CD4-positive, alpha-beta T cell treated with Interleukin-4 for 1 hour (primary cell): ENCODE measurements around the gene PKN1.

Source experiments
- DNase-seq, 2 donors: peaks; one replicate each; pipeline ENCODE4 v3.0.0-alpha.2; 2020 to 2022

PKN1 gene

GRCh38 chr19:14406645-14407401 is 26.3 kb upstream of the PKN1 start:
- peak; percentile 33 to 52 for DNase-seq

GRCh38 chr19:14407605-14408484 is 25.3 kb upstream of the PKN1 start:
- peak; percentile 57 to 61 for DNase-seq

- peak; percentile 61 to 67 for DNase-seq
These were observed 24.5 kb upstream of the PKN1 start for GRCh38 chr19:14408491-14409145.

GRCh38 chr19:14409146-14410023 is 23.7 kb upstream of the PKN1 start:
- peak; percentile 68 to 74 for DNase-seq

GRCh38 chr19:14410091-14411051 is 22.7 kb upstream of the PKN1 start:
- peak; percentile 74 to 80 for DNase-seq

- DNase-seq: peak; percentile 44 to 63
These were observed 21.8 kb upstream of the PKN1 start for GRCh38 chr19:14411161-14411937.

GRCh38 chr19:14411938-14412245 is 21.2 kb upstream of the PKN1 start:
- peak; percentile 47 to 56 for DNase-seq

GRCh38 chr19:14412324-14412995 is 20.6 kb upstream of the PKN1 start:
- peak; percentile 47 to 54 for DNase-seq

- peak; percentile 42 to 56 for DNase-seq
These were observed 20.0 kb upstream of the PKN1 start for GRCh38 chr19:14412996-14413692.

GRCh38 chr19:14413693-14414181 is 19.4 kb upstream of the PKN1 start:
- DNase-seq: peak; percentile 38 to 52

- peak; percentile 39 to 55 for DNase-seq
These were observed 18.0 kb upstream of the PKN1 start for GRCh38 chr19:14414926-14415690.

- peak in 1 of 2 donors; percentile 46 for DNase-seq
These were observed 16.3 kb upstream of the PKN1 start for GRCh38 chr19:14416817-14417231.

GRCh38 chr19:14418856-14419105 is 14.3 kb upstream of the PKN1 start:
- DNase-seq: no peak

GRCh38 chr19:14419106-14419813 is 13.8 kb upstream of the PKN1 start, which contains the start of gene DDX39A:
Gene DDX39A, minus strand, starts transcription at chr19:14419341. Its CDS starts 6,121 bp downstream, at chr19:14413220.
- DNase-seq: peak; percentile 99

- no peak for DNase-seq
These were observed 7.4 kb upstream of the PKN1 start for GRCh38 chr19:14425696-14426138.

GRCh38 chr19:14427461-14427860 is 5.6 kb upstream of the PKN1 start:
- no peak for DNase-seq

GRCh38 chr19:14428882-14429416 is 4.2 kb upstream of the PKN1 start:
- DNase-seq: no peak
